GM19395 (cell line): ENCODE measurements around the gene LIN54.
A peak's percentile ranks its signal among the peaks of the same experiment; 100 is the strongest.
"Not testable (repeated sequence)": the region's sequence is repeated elsewhere in the genome, so short reads cannot be mapped to it uniquely, and the experiment has no call there.

Experiments used
- ATAC-seq: cut with Tn5 transposase; IDR thresholded peaks from one replicate; pipeline ENCODE4 v1.9.1; 2021; ENCODE audit warnings: mild to moderate bottlenecking, moderate library complexity; ENCODE audit not compliant: unreplicated experiment

LIN54 gene

DNA sequence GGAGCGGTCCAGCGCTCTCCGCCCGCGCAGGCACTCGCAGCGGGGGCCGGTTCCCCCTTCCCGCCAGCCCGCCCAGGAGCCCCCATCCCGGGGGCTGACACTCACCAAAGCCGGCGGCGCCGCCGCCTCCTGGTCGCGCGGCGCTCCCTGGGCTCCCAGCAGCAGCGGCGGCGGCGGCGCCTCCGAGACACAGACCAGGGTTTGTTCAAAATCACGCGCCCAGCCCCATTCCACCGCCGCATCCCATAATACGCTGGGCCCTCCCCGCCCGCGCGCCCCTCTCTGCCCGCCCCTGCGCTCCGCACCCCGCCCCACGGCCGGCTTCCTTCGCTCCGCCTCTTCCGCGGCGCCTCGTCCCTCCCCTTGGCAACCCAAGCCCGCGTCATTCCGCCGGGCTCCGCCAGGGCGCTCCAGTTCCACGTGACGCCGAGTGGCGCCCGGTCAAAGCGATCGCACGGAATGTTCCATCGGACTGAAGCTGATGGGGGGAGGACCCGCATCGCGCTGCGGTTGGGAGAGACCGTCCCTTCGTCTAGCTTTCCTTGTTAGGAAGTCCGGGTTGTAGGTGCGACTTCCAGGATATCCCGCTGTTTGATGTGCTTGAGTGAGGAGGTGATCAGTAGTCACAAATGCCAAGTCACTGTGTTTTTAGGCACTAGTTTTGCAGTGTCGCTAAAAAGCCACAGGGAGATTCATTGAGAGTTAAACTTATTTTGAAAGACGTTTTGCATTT is 2.2 kb upstream of the LIN54 start:
- peak; percentile 77 for ATAC-seq

DNA sequence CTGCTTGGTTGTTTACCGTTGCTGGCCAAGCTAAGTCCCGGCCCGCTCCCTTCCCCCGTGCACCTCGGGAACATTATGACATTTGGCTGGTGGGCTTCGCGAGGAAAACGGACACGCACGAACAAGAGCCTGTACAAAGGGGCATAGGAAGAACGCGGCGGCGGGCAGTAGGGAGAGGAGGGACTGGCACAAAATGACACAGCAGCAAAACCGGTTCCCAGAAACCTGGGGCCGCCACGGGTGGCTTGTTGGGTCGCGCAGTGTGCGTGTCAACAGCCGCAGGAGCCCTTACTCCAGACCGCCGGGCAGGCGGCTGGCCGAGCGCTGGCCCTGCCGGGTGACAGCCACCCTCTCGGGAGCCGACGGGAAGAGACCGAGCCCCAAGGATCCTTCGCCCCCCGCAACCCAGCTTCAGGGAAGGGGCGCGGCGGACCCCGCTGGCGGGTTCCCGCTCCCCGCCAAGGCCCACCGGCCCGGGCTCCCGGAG is 1.6 kb upstream of the LIN54 start:
- ATAC-seq: peak; percentile 17

DNA sequence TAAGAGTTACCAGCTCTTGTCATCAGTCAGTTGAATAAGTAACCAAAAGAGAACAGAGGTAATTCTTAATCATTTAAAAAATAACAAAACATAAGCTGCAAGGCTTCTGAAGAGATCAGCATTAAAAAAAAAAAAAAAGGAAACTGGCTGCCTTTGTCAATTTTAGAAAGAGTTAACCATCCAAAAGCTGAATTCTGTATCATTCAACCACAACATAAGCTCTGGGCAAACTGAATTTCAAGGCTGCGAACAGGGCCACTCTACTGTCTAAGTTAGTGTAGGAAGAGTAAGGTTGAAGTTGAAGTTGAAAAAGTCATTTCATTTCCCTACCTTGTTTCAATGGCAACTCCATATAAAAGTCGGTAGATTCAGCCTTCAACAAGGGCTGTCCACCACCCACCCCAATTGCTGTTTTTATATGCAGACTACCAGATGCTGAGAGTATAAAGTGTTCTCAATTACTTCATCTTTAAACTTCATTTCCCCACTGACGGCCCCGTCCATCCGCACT is 1.1 kb upstream of the LIN54 start:
- ATAC-seq: peak; percentile 2

DNA sequence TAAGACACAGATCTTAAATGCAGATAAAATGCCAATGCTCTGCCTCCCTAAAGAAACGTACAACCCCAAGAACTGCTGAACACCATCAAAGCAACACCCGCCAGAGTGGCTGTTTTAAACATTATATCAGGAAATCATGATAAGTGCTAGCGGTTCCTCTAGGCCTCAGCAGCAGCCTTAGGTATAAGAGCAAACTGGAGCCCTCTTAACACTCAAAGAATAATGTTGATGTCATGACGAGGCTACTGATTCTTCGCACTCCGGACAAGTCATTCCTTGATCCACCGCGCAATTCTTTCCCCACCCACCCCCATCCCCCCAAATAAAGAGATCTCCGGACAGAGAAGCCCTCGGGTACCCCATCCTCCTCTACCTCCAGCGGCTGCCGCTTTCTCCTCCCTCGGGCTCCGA is 507 bp downstream of the LIN54 start:
- ATAC-seq: no peak

DNA sequence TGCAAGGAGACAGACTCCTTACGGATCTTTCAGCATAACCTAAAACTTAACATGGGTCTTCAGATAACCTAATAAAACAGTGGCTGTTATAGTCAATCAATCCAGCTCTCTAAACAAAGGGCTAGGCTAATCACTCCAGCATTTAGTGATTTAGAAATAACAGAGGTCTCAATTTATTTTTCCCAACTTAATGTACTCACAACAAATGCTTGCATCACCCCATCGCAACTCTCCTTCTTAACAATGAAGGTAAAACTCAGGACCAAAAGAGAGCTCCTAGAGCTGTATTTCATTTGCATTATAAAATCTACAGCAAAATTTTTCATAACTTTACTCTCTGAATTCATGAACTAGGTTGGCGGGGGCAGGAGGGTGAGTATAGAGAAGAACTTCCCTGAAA is 1.1 kb downstream of the LIN54 start:
- ATAC-seq: no peak

DNA sequence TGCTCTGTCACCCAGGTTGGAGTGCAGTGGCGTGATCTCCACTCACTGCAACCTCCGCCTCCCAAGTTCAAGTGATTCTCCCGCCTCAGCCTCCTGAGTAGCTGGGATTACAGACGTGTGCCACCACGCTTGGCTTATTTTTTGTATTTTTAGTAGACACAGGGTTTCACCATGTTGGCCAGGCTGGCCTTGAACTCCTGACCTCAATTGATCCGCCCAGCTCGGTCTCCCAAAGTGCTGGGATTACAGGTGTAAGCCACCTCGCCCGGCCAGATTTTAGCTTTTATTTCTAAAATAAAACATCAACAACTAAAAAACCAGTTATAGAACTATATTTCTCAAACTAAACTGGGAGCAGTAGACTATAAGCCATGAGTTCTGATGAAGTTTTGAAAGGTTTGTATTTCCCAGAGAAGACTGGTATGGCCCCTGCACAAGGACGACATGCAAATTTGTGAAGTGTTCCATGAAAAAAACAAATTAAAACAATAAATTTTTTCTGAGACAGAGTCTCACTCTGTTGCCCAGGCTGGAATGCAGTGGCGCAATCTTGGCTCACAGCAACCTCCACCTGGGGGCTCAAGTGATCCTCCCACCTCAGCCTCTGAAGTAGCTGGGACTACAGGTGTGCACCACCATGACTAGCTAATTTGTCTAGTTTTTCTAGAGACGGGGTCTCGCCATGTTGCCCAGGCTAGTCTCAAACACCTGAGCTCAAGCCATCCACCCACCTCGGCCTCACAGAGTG is 7.4 kb downstream of the LIN54 start:
- not testable (repeated sequence) for ATAC-seq

DNA sequence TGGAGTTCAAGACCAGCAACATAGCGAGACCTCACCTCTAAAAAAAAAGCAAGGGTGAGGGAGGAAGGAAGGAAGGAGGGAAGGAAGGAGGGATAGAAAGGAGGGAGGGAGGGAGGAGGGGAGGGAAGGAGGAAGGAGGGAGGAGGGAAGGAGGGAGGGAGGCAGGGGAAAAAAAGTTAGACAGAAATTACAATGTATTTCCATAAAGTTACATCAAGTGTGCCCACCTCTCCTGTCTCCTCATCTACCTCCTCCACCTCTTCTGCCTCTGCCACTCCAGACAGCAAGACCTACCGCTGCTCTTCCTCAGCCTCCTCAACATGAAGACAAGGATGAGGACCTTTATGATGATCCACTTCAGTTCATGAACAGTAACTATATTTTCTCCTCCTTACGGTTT is 8.3 kb downstream of the LIN54 start:
- ATAC-seq: no peak

DNA sequence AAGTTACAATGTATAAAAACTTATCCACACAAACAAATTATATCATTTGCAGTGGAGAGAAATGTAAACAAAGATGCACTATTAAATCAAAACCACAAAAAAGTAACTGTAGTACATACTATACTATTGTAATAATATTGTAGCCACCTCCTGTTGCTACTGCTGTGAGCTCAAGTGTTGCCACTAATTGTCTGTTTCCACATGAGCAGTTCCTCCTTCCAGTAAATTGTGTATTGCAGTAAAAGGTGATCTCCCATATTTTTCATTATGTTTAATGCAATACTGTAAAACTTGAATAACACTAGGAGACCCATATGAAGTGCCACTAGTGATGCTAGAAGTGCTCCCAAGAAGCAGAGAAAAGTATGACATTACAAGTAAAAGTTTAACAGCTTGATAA is 11.7 kb downstream of the LIN54 start:
- no peak for ATAC-seq

DNA sequence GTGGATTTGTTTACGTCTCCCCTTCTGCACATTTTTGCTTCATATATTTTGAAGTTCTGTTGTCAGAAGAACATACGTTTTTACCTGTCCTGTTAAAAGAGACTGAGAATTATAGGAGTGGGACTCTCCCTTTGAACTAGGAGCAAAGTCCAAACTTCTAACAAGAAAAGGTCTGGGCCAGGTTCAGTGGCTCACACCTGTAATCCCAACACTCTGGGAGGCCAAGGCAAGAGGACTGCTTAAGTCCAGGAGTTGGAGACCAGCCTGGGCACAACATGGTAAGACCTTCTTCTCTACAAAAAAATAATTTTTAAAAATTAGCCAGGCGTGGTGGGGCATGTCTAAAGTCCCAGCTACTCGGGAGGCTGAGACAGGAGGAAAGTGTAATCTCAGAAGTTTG is 15.8 kb downstream of the LIN54 start:
- ATAC-seq: no peak

DNA sequence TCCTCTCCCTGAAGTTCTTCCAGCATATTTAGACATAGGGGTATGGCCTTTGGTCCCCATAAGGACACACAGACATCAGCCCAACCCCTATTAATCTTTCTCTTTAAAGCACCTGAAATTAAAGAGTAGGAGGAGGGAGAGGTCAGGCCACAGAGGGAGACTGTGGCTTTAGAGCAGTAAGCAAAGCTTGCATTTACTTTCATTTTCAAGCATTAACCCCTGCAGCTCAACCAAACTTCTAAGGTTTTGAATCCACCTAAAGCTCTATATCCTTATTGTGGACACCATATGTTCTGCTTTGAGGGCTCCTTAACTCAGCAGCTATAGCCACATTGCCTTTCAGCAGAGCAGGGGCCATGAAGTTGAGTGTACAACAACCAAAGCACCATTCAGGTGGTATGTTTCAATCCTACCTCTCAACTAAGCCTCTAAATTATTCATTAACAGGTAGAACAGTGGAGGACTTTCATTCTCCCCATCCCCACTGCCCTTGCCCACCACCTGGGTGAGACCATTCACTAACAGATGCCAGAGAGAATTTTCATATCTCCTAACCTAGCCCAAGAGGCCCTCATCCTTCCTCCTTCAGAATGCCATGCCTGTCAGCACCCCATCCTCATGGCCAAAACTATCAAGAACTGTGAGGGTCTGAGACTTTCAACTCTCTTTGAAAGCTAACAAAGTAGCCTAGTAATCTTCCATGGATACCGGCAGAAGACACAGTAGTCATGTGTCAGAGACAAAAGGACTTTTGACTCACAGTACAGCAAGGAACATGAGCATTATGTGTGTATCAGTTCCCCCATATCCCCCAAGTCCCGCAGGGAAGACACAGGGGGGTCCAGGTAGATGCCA is 20.8 kb downstream of the LIN54 start:
- peak; percentile 97 for ATAC-seq

DNA sequence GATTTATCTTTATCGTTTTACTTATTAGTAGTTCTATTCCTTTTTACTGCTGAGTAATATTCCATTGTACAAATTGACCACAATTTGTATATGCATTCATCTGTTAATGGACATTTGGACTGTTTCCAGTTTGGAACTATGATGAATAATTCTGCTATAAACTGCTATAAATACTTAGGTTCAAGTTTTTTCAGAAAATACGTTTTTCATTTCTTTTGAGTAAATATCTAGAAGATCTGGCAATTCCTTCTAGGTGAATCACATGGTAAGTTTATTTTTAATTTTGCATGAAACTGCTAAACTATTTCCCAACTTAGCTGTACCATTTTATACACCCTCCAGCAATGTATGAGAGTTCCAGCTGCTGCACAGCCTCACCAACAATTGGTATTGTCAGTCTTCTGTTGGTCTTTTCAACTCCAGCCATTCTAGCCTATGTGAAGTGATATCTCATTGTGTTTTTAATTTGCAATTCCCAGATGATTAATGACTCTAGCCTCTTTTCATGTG is 22.2 kb downstream of the LIN54 start:
- ATAC-seq: no peak

DNA sequence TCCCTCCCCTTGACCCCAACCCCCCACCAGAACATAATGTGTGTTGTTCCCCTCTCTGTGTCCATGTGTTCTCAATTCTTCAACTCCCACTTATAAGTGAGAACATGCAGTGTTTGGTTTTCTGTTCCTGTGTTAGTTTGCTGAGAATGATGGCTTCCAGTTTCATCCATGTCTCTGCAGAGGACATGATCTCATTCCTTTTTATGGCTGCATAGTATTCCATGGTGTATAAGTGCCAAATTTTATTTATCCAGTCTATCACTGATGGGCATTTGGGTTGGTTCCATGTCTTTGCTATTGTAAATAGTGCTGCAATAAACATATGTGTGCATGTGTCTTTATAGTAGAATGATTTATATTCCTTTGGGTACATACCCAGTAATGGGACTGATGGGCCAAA is 23.1 kb downstream of the LIN54 start:
- not testable (repeated sequence) for ATAC-seq

DNA sequence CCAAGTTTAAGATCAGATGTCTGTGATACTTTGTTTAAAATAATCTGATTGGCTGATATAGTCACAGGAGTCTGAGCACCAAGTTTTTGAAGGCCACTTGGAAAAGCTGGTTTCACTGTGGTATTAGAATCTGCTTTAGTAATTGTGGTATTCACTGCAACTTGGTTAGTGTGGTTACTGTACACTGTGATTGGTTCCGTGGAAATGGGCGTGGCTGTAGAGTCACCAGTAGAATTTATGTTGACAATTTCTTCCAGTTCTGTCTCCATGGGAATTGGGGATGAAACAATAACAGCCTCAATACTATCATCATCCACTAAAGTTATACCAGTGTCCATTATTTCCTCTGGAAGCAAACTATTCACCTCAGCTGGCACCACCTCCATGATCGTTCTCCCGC is 26.2 kb downstream of the LIN54 start:
- ATAC-seq: no peak

DNA sequence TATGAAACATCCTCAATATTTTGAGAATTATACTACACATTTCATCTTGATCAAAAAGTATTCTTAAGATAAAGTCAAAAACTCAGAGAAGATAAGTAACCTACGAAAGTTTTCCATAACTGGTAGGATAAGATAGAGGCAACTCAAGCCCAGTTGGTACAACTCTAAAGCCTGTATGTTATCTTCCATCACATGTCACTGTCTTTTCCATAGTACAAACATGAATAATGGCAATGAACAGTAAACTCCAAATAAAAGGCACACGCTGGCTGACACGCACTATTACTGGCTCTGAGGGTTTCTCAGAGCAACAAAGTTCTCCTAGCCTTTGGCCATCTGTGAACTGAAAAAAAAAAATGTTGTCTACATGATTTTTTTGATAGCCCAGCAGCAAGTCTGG is 27.2 kb downstream of the LIN54 start:
- ATAC-seq: no peak

DNA sequence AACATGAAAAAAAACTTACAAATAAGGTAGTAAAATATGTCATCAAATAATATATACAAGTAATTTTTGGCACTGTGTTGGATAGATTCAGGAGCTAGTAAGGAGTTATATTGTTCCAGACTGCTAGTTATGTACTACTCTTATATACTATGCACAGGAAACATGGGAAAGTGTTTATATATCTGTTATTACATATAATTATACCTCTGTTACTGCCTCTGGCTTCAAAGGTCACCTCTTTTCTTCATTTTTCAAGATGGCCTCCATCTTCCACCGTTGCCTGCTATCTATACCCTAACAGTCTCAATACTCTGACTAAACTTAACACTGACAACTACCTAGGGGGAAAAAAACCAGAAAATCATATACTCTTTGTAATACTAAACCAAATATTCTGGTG is 29.5 kb downstream of the LIN54 start:
- no peak for ATAC-seq

DNA sequence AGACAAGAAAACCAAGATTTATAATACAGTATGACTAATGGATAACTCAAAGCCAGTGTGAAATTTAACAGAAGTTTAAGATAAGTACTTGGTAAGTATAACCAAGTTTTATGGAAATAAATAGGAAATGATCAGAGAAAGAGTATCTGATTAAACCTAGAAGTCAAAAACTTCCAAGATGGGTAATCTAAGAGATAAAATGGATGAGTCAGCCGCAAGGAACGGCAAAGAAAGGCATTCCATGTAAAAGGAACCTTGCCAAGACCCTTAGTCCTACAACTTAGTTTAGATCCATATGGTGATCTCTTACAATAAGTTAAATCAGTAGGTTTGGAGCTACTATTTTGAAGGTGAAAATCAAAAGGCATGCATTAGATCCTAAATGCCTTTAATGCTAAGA is 34.8 kb downstream of the LIN54 start:
- ATAC-seq: no peak

DNA sequence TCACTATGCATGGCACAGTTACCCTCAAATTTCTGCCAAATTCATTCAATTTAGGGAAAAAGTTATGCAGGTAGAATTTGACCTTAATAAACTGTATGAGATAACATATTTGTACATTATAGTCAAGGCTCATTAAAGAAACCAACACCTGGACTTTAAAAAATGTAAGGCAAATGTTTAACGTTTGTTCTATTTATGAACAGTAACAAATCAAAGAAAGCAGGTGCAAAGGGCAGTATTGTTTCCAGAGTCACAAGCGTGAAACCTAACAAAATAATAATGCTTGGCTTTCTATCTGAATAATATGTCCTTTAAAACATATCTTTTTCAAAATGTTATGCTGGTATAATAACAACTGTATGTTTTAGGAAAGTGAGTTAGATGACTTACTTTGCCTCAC is 41.2 kb downstream of the LIN54 start:
- no peak for ATAC-seq

DNA sequence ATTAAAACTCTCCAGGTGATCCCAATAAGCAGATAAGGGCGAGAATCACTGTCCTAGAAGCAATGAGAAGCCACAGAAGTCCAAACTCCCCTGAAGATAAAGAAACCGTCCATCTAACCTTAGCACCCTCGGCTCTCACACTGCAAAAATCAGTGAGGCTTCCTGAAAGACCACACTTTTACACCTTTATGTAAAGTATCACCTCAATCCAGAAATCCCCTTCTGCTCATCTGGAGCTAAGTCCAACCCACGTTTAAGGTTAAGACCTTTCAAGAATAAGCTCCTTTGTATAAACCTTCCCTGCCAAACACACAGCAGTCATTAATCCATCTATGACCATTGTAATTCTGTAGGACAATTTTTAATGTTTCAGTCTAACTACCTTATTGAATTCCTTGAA is 41.7 kb downstream of the LIN54 start:
- no peak for ATAC-seq

DNA sequence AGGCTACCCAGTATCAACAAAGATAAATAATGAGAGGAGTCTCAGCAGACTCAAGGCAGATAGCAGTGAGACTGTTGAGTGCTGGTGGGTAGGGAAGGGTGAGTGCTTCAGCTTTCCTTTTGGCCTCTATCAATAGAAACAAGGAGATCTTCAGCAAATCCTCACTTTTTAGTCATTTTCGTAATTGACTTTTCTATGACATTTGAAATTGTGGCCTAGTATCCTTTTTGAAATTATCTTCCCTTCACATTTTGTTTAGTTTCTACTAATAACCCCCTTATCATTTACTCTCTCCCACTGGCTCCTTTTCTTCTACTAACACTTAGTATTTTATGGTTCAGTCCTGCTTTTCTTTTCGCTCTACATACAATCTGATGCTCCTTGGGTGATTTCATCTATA is 44.9 kb downstream of the LIN54 start:
- ATAC-seq: no peak

DNA sequence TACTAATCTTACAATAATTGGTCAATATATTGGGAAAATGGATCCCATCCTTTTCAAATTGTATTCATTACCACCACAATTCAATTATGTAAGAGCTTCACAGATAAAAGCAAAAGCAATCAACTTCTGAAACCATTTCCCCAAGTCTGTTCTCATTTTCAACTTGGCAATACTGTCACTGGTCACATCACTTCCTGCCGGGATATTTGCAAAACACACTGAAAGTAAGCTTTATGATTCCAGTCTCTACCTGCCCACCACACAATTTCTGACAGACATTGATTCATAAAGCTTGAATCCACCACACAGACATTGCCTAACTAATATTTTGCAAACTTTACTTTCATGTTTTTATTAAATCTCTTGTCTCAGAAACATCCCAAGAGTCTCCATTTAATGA is 53.6 kb downstream of the LIN54 start:
- ATAC-seq: no peak

DNA sequence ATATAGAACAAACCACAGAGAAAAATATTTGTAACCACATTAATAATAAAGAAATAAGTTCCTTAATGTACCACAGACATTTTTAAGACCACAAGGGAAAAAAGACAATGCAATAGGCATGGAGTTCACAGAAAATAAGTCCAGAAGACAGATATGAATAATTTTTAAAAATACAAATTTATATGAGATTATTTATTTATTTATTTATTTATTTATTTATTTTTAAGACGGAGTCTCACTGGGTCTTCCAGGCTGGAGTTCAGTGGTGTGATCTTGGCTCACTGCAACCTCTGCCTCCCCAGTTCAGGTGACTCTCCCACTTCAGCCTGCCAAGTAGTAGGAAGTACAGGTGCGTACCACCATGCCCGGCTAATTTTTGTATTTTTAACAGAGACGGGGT is 56.4 kb downstream of the LIN54 start:
- ATAC-seq: no peak
